HG03095 (cell line): ENCODE measurements around the gene KRT2.

Source experiments
- ATAC-seq: cut with Tn5 transposase; IDR thresholded peaks from one replicate; pipeline ENCODE4 v1.9.1; 2021; ENCODE audit warnings: moderate library complexity; ENCODE audit not compliant: unreplicated experiment

The KRT2 gene

GRCh38 chr12:52618216-52618615, 33.8 kb downstream of the KRT2 start, which contains the start of gene KRT73:
Gene KRT73 (minus strand): TSS chr12:52618559. CDS start chr12:52618524, 35 bp downstream.
- no peak for ATAC-seq

- ATAC-seq = no peak
These were observed 34.6 kb downstream of the KRT2 start for GRCh38 chr12:52617403-52617785.

DNA sequence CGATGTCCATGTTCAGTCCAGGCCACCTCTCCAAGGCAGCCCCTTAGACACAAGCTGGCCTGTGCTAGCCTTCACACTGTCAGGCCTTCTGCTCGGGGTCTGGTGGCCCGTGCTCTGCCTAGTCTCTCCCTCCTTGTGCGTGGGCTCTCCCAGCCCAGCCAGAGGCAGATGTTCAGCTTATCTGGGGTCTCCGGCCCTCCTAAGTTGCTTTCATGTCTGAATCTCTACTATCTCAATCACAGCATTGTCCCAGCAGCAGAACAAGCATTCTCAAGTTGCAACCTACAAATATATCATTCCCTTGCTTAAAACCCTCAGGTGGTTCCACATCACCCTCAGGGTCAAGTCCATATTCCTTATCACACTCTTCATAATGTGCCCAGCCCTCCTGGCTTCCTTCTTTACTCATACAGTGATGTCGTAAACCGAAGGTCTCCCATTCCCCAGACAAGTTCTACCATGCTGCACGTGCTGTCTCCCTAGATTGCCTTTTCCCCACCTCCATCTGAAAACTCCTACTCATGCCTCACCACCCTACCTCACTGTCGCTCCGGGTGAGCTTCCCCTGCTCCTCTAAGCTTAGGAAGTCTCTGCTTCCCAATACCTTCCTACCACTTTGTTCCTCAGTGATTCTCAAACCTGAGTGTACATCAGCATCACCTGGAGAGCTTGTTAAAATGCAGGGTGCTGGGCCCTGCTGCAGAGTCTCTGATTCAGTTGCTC, 35.2 kb downstream of the KRT2 start:
- no peak for ATAC-seq

GRCh38 chr12:52615912-52616311, 36.1 kb downstream of the KRT2 start:
- no peak for ATAC-seq

DNA sequence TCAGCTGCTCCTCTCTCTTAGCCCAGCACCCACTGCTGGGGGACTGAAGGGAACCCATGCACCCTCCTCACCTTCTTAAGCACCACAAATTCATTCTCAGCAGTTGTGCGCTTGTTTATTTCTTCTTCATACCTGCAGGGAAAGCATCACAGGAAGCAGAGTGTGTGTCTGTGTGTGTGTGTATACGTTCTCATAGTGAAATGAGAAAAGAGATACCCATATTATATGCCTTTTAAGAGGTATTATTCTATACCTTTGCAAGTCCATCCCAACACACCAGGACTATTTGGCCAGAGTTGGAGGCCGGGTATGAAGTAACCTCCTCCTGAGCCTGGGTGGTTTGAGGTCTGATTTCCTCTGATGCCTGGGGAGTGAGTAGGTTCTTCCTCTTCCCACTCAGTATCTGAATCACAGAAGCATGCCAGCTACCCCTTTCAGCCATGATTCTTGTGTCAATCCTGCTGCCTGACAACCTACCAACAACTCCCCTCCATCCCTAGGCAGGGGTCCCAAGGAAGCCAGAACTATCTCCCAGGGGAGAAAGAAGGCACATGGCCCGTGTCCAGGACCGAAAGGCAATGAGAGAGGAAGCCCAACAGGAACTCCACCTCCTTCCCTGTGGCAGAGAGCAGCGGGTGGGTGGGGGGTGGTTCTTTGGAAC, 36.7 kb downstream of the KRT2 start:
- no peak for ATAC-seq

- ATAC-seq = no peak
These were observed 37.4 kb downstream of the KRT2 start for GRCh38 chr12:52614381-52615207.

GRCh38 chr12:52613384-52614030, 38.5 kb downstream of the KRT2 start:
- ATAC-seq = no peak

- ATAC-seq = no peak
These were observed 39.3 kb downstream of the KRT2 start for GRCh38 chr12:52612431-52613383.

DNA sequence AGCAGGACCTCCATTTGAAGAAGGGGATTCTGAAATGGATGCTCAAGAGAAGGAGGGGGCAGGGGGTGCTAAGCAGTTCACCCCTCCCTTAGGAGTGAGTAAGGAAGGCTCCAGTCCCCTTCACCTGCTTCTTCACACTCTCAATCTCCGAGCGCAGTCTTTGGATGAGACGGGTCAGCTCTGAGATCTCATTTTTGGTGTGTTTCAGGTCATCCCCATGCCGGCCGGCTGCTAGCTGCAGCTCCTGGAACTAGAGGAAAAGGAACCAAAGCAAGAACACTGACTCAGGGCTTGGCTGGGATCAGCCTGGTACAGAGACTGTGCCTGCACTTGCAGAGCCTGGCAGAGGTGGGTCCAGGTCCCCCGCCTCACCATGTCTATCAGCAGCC, 40.9 kb downstream of the KRT2 start:
- ATAC-seq = no peak

GRCh38 chr12:52608826-52609630, 43.0 kb downstream of the KRT2 start:
- no peak for ATAC-seq

GRCh38 chr12:52608161-52608560, 43.9 kb downstream of the KRT2 start:
- ATAC-seq = no peak

DNA sequence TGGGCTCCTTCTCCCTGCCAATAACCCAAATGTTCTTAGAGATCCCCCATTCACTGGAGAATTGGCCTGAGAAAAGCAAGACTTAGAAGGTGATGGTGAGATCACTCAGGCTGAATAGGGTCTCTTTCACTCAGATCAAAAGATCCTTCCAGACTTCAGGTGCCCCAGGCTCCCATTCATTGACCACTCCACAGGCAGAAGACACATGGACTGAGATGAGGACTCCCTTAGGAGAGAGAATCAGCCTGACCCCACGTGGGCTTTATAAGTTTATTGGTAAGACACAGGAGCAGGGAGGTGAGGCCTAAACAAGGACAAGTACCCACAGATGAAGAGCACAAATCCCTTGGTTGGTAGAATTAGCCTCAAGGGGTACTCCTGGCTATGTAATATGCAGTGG, 44.7 kb downstream of the KRT2 start:
- no peak for ATAC-seq

DNA sequence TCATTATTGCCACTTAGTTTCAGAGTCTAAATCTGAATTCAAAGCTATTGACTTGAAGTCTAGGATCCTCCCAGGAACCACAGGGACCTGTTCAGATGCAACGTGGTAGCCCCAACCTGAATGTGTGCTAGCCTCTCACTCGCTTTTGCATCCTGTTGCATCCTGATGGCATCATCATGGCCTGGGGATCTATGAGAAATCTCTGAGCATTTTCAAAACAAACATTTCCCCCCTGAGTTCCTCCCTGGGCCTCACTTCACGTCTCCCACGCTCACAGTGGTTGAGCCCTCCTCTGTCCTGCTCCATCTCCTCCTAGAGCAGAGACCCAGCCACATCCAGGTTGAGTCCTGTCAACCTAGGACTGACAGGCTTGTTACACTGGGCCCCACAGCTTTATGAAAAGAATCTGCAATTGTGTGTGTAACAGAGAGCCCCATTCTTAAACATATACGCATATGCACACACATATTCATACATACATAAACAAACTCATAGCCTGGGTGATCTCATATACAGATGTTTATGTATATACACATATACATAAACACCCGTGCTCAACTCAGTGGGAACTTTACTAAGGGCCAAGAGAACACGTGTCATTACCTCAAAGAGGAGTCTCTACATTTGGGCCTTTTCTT, 45.3 kb downstream of the KRT2 start:
- no peak for ATAC-seq

GRCh38 chr12:52606096-52606495, 45.9 kb downstream of the KRT2 start:
- no peak for ATAC-seq

DNA sequence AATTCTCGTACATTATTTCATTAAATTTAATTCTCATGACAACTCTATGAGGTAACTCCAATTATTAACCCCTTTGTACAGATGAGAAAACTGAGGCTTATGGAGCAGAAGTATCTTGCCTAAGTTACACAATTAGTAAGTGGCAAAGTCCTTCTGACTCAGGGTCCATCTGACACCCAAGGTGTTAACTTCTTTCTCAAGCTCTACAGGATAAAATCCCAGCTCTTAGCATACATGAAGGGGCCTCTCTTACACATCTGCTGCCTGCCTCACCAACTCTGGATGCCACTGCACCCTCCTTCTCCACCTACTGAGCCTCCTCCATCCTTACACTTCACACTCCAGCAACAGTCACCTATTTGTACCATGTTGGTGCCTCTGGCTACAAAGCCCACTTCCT, 46.5 kb downstream of the KRT2 start:
- no peak for ATAC-seq

DNA sequence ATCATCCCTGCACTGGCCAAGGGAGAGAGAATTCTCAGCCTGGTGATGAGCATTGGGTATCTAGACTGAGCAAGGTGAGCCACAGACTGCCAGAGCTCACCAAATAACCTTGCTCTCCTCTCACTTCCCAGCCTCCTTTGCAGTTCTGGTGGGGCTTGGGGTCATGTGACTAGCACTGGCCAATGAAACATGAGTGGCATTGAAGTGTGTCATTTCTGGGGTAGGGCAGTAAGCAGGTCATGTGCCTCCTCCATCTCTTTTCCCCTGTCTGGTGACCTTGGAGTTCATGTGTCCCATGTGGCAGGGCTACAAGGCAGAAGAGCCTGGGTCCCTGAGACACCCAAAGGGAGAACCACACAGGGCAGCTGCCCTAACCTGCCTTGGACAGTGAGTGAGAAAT, 47.2 kb downstream of the KRT2 start:
- no peak for ATAC-seq

- no peak for ATAC-seq
These were observed 48.7 kb downstream of the KRT2 start for GRCh38 chr12:52603314-52603713.

- no peak for ATAC-seq
These were observed 49.5 kb downstream of the KRT2 start for GRCh38 chr12:52602552-52602951.

DNA sequence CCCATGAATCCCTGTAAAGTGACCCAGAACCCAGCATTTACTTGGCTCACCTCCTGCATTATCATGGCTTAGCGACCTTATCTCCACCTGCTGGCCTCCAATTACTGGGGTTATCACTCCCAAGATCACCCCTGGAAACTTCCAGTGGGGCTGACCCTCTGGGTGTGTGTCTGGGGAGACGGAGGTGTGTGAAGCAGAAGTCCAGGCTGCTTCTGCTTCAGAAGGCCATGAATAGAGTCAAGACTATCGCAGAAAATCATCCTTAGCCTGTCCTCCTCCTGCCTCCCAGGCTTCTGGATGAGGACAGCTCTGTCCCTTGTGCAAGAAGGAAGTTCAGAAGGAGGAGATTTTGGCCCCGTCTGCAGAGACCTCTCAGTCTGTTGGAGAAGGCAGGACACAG, 50.3 kb downstream of the KRT2 start:
- ATAC-seq = no peak
